Lower leg skin (tissue), 3 donors: ENCODE data around the gene C4B.

Experiments
- POLR2A ChIP-seq, 2 donors: fragments of 450-650 bp; IDR thresholded peaks; one replicate each; pipeline ENCODE4 v1.6.1; 2016 to 2017; ENCODE audit warnings: antibody characterized with exemption in 2 of 2, mild to moderate bottlenecking in 1 of 2, moderate library complexity in 1 of 2
- TF ChIP-seq, protein P1 (sequence below), 3 donors: fragments of 450-650 bp; IDR thresholded peaks; one replicate each; pipeline ENCODE4 v1.5.1; 2016; ENCODE audit warnings: antibody characterized with exemption in 3 of 3, mild to moderate bottlenecking in 3 of 3, moderate library complexity in 2 of 3

DNA sequence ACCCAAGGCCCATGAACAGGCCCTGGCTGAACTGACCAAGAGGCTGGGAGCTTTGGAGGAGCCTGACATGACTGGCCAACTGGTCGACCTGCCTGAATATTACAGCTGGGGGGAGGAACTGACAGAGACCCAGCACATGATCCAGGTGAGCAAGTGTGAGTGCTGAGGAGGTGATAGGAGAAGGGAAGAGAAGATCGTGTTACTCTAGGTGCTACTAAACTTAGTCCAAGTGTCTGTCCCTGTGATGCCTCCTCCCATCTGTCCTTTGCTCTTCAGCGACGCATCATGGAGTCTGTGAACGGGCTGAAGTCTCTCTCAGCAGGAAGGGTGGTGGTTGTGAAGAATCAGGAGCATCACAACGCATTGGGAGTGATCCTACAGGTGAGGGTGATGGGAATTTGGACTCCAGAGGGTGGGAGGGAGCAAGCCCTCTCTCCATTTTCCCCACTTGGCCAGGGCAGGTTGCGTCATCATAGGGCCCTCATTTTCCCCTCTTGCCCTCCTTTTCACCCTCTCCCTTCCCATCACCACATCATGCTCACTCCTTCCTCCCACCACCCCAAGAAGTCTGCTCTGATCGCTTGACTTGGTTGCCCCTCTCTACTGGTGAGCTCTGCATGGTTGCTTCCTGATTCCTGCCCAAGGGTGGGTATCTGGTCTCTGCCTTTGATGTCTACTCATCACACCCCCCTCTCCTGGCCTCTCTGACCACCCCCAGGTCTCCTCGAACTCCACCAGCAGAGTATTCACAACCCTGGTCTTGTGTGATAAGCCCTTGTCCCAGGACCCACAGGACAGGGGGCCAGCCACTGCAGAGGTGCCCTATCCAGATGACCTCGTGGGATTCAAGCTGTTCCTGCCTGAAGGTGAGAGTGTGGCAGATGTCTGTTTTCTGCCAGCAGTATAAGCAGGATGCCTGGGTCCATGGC, 47.3 kb upstream of the C4B start:
- TF ChIP-seq, protein P1, sequence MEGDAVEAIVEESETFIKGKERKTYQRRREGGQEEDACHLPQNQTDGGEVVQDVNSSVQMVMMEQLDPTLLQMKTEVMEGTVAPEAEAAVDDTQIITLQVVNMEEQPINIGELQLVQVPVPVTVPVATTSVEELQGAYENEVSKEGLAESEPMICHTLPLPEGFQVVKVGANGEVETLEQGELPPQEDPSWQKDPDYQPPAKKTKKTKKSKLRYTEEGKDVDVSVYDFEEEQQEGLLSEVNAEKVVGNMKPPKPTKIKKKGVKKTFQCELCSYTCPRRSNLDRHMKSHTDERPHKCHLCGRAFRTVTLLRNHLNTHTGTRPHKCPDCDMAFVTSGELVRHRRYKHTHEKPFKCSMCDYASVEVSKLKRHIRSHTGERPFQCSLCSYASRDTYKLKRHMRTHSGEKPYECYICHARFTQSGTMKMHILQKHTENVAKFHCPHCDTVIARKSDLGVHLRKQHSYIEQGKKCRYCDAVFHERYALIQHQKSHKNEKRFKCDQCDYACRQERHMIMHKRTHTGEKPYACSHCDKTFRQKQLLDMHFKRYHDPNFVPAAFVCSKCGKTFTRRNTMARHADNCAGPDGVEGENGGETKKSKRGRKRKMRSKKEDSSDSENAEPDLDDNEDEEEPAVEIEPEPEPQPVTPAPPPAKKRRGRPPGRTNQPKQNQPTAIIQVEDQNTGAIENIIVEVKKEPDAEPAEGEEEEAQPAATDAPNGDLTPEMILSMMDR (IDR thresholded peaks at IDR 0.05) = no peak
- no peak for TF ChIP-seq POLR2A (IDR thresholded peaks at IDR 0.05)
